AML-193 (cell line): ENCODE measurements around the gene CFAP65.

Experiments used
- DNase-seq, 2 experiments: peaks; one replicate each; lab custom pipeline; 2025; lab: John Stamatoyannopoulos, UW

The CFAP65 gene

GRCh38 chr2:219041252-219041651, at the start of gene CFAP65:
TSS of gene CFAP65 (minus strand) at chr2:219041516. CDS start at chr2:219039048, 2,468 bp downstream.
- DNase-seq, result no peak

- no peak for DNase-seq
Observed at GRCh38 chr2:219090436-219091299, 49.4 kb upstream of the CFAP65 start.

- no peak for DNase-seq
Observed at GRCh38 chr2:219089330-219089729, 48.0 kb upstream of the CFAP65 start.

- DNase-seq, result no peak
Observed at GRCh38 chr2:219087848-219088247, 46.5 kb upstream of the CFAP65 start.

GRCh38 chr2:219087361-219087760, 46.0 kb upstream of the CFAP65 start:
- DNase-seq, result no peak

GRCh38 chr2:219086196-219086595, 44.9 kb upstream of the CFAP65 start:
- peak; percentile 32 to 41 for DNase-seq

- DNase-seq, result peak; percentile 51 to 65
Observed at GRCh38 chr2:219084791-219085190, 43.5 kb upstream of the CFAP65 start.

GRCh38 chr2:219082332-219082958, 41.1 kb upstream of the CFAP65 start:
- DNase-seq, result no peak

GRCh38 chr2:219081701-219082331, 40.5 kb upstream of the CFAP65 start:
- DNase-seq, result peak; percentile 38 to 69

GRCh38 chr2:219081096-219081495, 39.8 kb upstream of the CFAP65 start:
- no peak for DNase-seq

- DNase-seq, result no peak
Observed at GRCh38 chr2:219079417-219079816, 38.1 kb upstream of the CFAP65 start.

- no peak for DNase-seq
Observed at GRCh38 chr2:219078951-219079350, 37.6 kb upstream of the CFAP65 start.

GRCh38 chr2:219078126-219078525, 36.8 kb upstream of the CFAP65 start:
- no peak for DNase-seq

- peak; percentile 82 to 87 for DNase-seq
Observed at GRCh38 chr2:219076253-219076652, 34.9 kb upstream of the CFAP65 start.

GRCh38 chr2:219073413-219074129, 32.3 kb upstream of the CFAP65 start:
- peak; percentile 67 to 74 for DNase-seq

GRCh38 chr2:219072741-219073250, 31.5 kb upstream of the CFAP65 start:
- no peak for DNase-seq

- DNase-seq, result no peak
Observed at GRCh38 chr2:219071131-219071816, 30.0 kb upstream of the CFAP65 start.

GRCh38 chr2:219065484-219065883, 24.2 kb upstream of the CFAP65 start:
- no peak for DNase-seq

GRCh38 chr2:219062081-219062480, 20.8 kb upstream of the CFAP65 start:
- DNase-seq, result no peak

- DNase-seq, result no peak
Observed at GRCh38 chr2:219060821-219061791, 19.8 kb upstream of the CFAP65 start, which contains the start of gene IHH. TSS of gene IHH (minus strand) at chr2:219060921. CDS start at chr2:219060467, 454 bp downstream.
